Lung (tissue), 12 donors: ENCODE results near the gene CTU2. TPM values are rescaled to one million over a fixed set of nuclear protein-coding genes. Genes with fewer than 3 reads are reported as not detected.

Experiments used
- ATAC-seq: fragments of 200-7000 bp; cut with Tn5 transposase; one replicate; pipeline ENCODE4 v1.9.1; 2020; ENCODE audit warnings: moderate number of reproducible peaks; ENCODE audit not compliant: insufficient read depth, low FRiP score
- DNase-seq, 3 donors: peaks; one replicate each; pipeline ENCODE4 v3.0.0-alpha.2; 2013 to 2017
- H3K27ac ChIP-seq, 2 donors: one replicate each; pipeline ENCODE4 v1.5.1; 2013; ENCODE audit warnings: mild to moderate bottlenecking in 2 of 2, moderate library complexity in 2 of 2, control low read depth in 1 of 2, inconsistent platforms in 1 of 2, low read depth in 1 of 2, low read length in 1 of 2
- H3K27me3 ChIP-seq, 3 donors: one replicate each; pipeline ENCODE4 v1.5.1; 2013; ENCODE audit warnings: low read length in 2 of 3; ENCODE audit not compliant: control insufficient read depth in 3 of 3, insufficient read depth in 3 of 3
- H3K36me3 ChIP-seq, 4 donors: one replicate each; pipeline ENCODE4 v1.5.1; 2013; ENCODE audit warnings: low read length in 4 of 4, mild to moderate bottlenecking in 1 of 4, moderate library complexity in 1 of 4; ENCODE audit not compliant: control insufficient read depth in 4 of 4, insufficient read depth in 4 of 4
- H3K4me1 ChIP-seq, 5 donors: one replicate each; pipeline ENCODE4 v1.5.1; 2013; ENCODE audit warnings: low read length in 5 of 5, mild to moderate bottlenecking in 2 of 5, moderate library complexity in 1 of 5; ENCODE audit not compliant: control insufficient read depth in 5 of 5, insufficient read depth in 5 of 5
- H3K4me3 ChIP-seq: one replicate; pipeline ENCODE4 v1.5.1; 2013; ENCODE audit warnings: mild to moderate bottlenecking, control low read depth, moderate library complexity
- H3K9ac ChIP-seq, 2 donors: one replicate each; pipeline ENCODE4 v1.5.1; 2013; ENCODE audit warnings: low read length in 2 of 2, control low read depth in 1 of 2; ENCODE audit not compliant: insufficient read depth in 1 of 2
- H3K9me3 ChIP-seq, 4 donors: one replicate each; pipeline ENCODE4 v1.5.1; 2013; ENCODE audit warnings: low read length in 3 of 4, mild to moderate bottlenecking in 1 of 4, moderate library complexity in 1 of 4; ENCODE audit not compliant: control insufficient read depth in 4 of 4, insufficient read depth in 3 of 4
- WGBS, 2 donors: extraction: QIAGEN DNeasy Blood & Tissue Kit; methylation state at CpG; one replicate each; pipeline ENCODE4 v1.1.7; 2013; 5-methylcytosine and 5-hydroxymethylcytosine counted together
- polyA plus RNA-seq, 2 donors: library from polyadenylated mRNA; stranded (reverse); fragments of 200-250 nt; gene quantifications; one replicate each; pipeline ENCODE4 v1.2.1, GENCODE V29; 2013
- total RNA-seq, 2 donors: library from RNA; depleted of rRNA in 1 of 2; stranded (reverse); fragments of >200 nt in 1 of 2; gene quantifications; one replicate each; pipeline ENCODE4 v1.2.1, GENCODE V29; 2014 to 2021
- TF ChIP-seq, protein P1 (sequence below): IDR thresholded peaks from 2 replicates; pipeline ENCODE4 v1.5.1; 2012; ENCODE audit warnings: mild to moderate bottlenecking; ENCODE audit errors: control extremely low read depth, extremely low read depth
- donor health status: control.
- donor health status: control.
- donor health status: Bipolar disorder and iron deficiency.
- donor health status: healthy.
- donor health status: DM: yes; HTN: yes; CAD: no.

Gene CTU2
- total and polyA plus RNA-seq, 4 donors = 5.7 to 23.4 (median 18.3) TPM

GRCh38 chr16:88758227-88758943 lies 52.1 kb downstream of the CTU2 start:
- 79 to 80% methylated on average over 13 of the region's 13 CpGs for WGBS, 2 donors
- Histone ChIP-seq H3K4me3 (no peak overlapping the region), H3K27me3 (no peaks in the 10 kb centered on the region), H3K9me3 (no peaks in the 10 kb centered on the region), H3K4me1 (peaks cover 0 to 28% (median 9%) of the 10 kb centered on the region in 5 donors), H3K27ac (peak overlapping the region in 1 of 2 donors; percentile 39), H3K9ac (no peak overlapping the region), H3K36me3 (peaks cover 0 to 10% (median 2%) of the 10 kb centered on the region in 4 donors)
- ATAC-seq (no peak), DNase-seq (no peak)
- TF ChIP-seq, protein P1, sequence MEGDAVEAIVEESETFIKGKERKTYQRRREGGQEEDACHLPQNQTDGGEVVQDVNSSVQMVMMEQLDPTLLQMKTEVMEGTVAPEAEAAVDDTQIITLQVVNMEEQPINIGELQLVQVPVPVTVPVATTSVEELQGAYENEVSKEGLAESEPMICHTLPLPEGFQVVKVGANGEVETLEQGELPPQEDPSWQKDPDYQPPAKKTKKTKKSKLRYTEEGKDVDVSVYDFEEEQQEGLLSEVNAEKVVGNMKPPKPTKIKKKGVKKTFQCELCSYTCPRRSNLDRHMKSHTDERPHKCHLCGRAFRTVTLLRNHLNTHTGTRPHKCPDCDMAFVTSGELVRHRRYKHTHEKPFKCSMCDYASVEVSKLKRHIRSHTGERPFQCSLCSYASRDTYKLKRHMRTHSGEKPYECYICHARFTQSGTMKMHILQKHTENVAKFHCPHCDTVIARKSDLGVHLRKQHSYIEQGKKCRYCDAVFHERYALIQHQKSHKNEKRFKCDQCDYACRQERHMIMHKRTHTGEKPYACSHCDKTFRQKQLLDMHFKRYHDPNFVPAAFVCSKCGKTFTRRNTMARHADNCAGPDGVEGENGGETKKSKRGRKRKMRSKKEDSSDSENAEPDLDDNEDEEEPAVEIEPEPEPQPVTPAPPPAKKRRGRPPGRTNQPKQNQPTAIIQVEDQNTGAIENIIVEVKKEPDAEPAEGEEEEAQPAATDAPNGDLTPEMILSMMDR = no peak

DNA sequence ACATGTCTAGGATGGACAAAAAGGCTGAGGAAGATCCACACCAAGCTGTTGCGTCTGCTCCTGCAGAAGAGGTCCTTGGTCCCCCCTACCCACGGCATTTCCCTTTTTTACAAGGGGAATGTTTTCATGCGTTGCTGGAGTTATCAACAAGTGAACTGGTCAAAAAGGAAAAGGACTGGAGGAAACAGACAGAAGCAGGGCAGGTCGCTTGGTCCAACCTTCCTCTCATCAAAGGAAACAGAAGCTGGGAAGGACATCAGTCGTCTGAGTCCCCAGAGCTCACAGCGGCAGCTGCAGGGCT lies 52.6 kb downstream of the CTU2 start:
- H3K4me1 ChIP-seq = peaks cover 0 to 30% (median 9%) of the 10 kb centered on the region in 5 donors
- 65 to 66% methylated on average over 6 of the region's 6 CpGs for WGBS, 2 donors

GRCh38 chr16:88759245-88759975 lies 53.1 kb downstream of the CTU2 start:
- H3K36me3 ChIP-seq = peaks cover 0 to 9% (median 2%) of the 10 kb centered on the region in 4 donors
- DNase-seq = peak; percentile 46 to 60 (median 47)
- no peak overlapping the region for H3K9ac ChIP-seq
- H3K27ac ChIP-seq = peak overlapping the region in 1 of 2 donors; percentile 41
- no peak overlapping the region for H3K4me3 ChIP-seq
- no peaks in the 10 kb centered on the region for H3K9me3 ChIP-seq
- ATAC-seq = no peak
- H3K4me1 ChIP-seq = peaks cover 0 to 32% (median 9%) of the 10 kb centered on the region in 5 donors
- H3K27me3 ChIP-seq = no peaks in the 10 kb centered on the region
- TF ChIP-seq, protein P1 = no peak
- 42 to 63% methylated on average over 26 of the region's 26 CpGs for WGBS, 2 donors

More for the DNA sequence above, 52.6 kb downstream of the CTU2 start:
- TF ChIP-seq, protein P1 = no peak
- H3K27me3 ChIP-seq = no peaks in the 10 kb centered on the region
- H3K27ac ChIP-seq = peak overlapping the region in 1 of 2 donors; percentile 41
- no peaks in the 10 kb centered on the region for H3K9me3 ChIP-seq
- no peak overlapping the region for H3K9ac ChIP-seq
- no peak overlapping the region for H3K4me3 ChIP-seq
- peaks cover 0 to 8% (median 2%) of the 10 kb centered on the region in 4 donors for H3K36me3 ChIP-seq
- ATAC-seq (no peak), DNase-seq (no peak)
